A673 (cell line): Measurements from ENCODE around the gene CMTM7.

Experiments used
- CTCF ChIP-seq: fragments of 300-800, 200-600 bp; sonication (generic); conservative IDR thresholded peaks from 2 replicates; pipeline ENCODE4 v1.5.1; 2017; ENCODE audit warnings: low read depth, mild to moderate bottlenecking, antibody characterized with exemption, low read length, moderate library complexity, mixed read lengths
- EZH2 ChIP-seq: fragments of 200-600 bp; sonication (generic); IDR thresholded peaks from 2 replicates; pipeline ENCODE4 v1.6.1; 2017; ENCODE audit warnings: borderline replicate concordance, low read depth, mild to moderate bottlenecking, mixed read lengths, antibody characterized with exemption, low read length; ENCODE audit not compliant: poor library complexity, severe bottlenecking

GRCh38 chr3:32411442-32411841, 19.8 kb downstream of the CMTM7 start:
- TF ChIP-seq CTCF (no peak), EZH2 (no peak)
